ENCODE data around the gene MARS1. TPM values are rescaled to one million over a fixed set of nuclear protein-coding genes. Genes with fewer than 3 reads are reported as not detected.

The MARS1 gene
- total and polyA plus RNA-seq, 2 experiments from 2014 or later: 266 to 351 TPM

DNA sequence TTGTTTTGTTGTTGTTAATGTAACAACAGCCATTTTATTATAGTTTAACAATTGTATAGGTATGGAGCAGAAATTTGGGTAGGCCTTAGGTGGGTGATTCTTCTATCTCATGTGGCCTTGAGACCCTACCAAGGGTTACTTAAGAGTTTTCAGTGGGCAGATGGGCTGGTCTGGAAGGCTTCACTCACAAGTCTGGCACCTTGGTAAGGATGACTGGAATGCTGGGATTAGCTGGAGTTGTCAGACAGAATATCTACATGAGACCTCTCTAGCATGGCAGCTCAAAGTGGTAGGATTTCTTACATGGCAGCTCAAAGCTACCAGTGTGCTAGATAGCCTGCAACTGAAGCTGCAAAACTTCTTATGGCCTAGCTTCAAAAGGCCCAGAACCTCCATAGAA, 2.2 kb upstream of the MARS1 start:
- no peak overlapping the region for H2AFZ ChIP-seq
- Mint-ChIP-seq H3K27me3 (ENCODE audit: insufficient read depth, low read depth, poor library complexity) (peaks cover 15% of the 10 kb centered on the region), H3K4me1 (peaks cover 28% of the 10 kb centered on the region), H3K4me3 (no peak overlapping the region), H3K36me3 (ENCODE audit: low read depth) (peaks cover 30% of the 10 kb centered on the region), H3K27ac (no peak overlapping the region), H3K9me3 (no peaks in the 10 kb centered on the region)
- H3K79me2 ChIP-seq (replicated peaks; ENCODE audit: insufficient read depth): peaks cover 28% of the 10 kb centered on the region
- peaks cover 20% of the 10 kb centered on the region for H4K20me1 ChIP-seq (replicated peaks; ENCODE audit: insufficient read depth)
- TF ChIP-seq ZNF331 (CRISPR knock-in tag; IDR thresholded peaks at IDR 0.05; ENCODE audit: low read depth) (no peak), EZH2 (IDR thresholded peaks at IDR 0.05; ENCODE audit: low read depth, unreplicated experiment) (no peak), JUNB (IDR thresholded peaks at IDR 0.05; ENCODE audit: unreplicated experiment) (no peak), CREB1 (CRISPR knock-in tag; IDR thresholded peaks at IDR 0.05; ENCODE audit: low read depth) (no peak), STAT1 (IDR thresholded peaks at IDR 0.05; ENCODE audit: unreplicated experiment) (no peak), NANOG (IDR thresholded peaks at IDR 0.05; ENCODE audit: borderline replicate concordance) (no peak), EZH2phosphoT487 (IDR thresholded peaks at IDR 0.05; ENCODE audit: unreplicated experiment) (no peak), POLR2AphosphoS5 (IDR thresholded peaks at IDR 0.05; ENCODE audit: low read depth) (no peak), ZNF114 (CRISPR knock-in tag; IDR thresholded peaks at IDR 0.05) (no peak)
- TF ChIP-seq, protein P1, sequence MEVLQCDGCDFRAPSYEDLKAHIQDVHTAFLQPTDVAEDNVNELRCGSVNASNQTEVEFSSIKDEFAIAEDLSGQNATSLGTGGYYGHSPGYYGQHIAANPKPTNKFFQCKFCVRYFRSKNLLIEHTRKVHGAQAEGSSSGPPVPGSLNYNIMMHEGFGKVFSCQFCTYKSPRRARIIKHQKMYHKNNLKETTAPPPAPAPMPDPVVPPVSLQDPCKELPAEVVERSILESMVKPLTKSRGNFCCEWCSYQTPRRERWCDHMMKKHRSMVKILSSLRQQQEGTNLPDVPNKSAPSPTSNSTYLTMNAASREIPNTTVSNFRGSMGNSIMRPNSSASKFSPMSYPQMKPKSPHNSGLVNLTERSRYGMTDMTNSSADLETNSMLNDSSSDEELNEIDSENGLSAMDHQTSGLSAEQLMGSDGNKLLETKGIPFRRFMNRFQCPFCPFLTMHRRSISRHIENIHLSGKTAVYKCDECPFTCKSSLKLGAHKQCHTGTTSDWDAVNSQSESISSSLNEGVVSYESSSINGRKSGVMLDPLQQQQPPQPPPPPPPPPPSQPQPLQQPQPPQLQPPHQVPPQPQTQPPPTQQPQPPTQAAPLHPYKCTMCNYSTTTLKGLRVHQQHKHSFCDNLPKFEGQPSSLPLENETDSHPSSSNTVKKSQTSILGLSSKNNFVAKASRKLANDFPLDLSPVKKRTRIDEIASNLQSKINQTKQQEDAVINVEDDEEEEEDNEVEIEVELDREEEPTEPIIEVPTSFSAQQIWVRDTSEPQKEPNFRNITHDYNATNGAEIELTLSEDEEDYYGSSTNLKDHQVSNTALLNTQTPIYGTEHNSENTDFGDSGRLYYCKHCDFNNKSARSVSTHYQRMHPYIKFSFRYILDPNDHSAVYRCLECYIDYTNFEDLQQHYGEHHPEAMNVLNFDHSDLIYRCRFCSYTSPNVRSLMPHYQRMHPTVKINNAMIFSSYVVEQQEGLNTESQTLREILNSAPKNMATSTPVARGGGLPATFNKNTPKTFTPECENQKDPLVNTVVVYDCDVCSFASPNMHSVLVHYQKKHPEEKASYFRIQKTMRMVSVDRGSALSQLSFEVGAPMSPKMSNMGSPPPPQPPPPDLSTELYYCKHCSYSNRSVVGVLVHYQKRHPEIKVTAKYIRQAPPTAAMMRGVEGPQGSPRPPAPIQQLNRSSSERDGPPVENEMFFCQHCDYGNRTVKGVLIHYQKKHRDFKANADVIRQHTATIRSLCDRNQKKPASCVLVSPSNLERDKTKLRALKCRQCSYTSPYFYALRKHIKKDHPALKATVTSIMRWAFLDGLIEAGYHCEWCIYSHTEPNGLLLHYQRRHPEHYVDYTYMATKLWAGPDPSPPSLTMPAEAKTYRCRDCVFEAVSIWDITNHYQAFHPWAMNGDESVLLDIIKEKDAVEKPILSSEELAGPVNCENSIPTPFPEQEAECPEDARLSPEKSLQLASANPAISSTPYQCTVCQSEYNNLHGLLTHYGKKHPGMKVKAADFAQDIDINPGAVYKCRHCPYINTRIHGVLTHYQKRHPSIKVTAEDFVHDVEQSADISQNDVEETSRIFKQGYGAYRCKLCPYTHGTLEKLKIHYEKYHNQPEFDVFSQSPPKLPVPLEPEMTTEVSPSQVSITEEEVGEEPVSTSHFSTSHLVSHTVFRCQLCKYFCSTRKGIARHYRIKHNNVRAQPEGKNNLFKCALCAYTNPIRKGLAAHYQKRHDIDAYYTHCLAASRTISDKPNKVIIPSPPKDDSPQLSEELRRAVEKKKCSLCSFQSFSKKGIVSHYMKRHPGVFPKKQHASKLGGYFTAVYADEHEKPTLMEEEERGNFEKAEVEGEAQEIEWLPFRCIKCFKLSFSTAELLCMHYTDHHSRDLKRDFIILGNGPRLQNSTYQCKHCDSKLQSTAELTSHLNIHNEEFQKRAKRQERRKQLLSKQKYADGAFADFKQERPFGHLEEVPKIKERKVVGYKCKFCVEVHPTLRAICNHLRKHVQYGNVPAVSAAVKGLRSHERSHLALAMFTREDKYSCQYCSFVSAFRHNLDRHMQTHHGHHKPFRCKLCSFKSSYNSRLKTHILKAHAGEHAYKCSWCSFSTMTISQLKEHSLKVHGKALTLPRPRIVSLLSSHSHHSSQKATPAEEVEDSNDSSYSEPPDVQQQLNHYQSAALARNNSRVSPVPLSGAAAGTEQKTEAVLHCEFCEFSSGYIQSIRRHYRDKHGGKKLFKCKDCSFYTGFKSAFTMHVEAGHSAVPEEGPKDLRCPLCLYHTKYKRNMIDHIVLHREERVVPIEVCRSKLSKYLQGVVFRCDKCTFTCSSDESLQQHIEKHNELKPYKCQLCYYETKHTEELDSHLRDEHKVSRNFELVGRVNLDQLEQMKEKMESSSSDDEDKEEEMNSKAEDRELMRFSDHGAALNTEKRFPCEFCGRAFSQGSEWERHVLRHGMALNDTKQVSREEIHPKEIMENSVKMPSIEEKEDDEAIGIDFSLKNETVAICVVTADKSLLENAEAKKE (CRISPR knock-in tag; IDR thresholded peaks at IDR 0.05): no peak
- TF ChIP-seq, protein P2, sequence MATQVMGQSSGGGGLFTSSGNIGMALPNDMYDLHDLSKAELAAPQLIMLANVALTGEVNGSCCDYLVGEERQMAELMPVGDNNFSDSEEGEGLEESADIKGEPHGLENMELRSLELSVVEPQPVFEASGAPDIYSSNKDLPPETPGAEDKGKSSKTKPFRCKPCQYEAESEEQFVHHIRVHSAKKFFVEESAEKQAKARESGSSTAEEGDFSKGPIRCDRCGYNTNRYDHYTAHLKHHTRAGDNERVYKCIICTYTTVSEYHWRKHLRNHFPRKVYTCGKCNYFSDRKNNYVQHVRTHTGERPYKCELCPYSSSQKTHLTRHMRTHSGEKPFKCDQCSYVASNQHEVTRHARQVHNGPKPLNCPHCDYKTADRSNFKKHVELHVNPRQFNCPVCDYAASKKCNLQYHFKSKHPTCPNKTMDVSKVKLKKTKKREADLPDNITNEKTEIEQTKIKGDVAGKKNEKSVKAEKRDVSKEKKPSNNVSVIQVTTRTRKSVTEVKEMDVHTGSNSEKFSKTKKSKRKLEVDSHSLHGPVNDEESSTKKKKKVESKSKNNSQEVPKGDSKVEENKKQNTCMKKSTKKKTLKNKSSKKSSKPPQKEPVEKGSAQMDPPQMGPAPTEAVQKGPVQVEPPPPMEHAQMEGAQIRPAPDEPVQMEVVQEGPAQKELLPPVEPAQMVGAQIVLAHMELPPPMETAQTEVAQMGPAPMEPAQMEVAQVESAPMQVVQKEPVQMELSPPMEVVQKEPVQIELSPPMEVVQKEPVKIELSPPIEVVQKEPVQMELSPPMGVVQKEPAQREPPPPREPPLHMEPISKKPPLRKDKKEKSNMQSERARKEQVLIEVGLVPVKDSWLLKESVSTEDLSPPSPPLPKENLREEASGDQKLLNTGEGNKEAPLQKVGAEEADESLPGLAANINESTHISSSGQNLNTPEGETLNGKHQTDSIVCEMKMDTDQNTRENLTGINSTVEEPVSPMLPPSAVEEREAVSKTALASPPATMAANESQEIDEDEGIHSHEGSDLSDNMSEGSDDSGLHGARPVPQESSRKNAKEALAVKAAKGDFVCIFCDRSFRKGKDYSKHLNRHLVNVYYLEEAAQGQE (IDR thresholded peaks at IDR 0.05; ENCODE audit: unreplicated experiment): no peak
- TF ChIP-seq, protein P3, sequence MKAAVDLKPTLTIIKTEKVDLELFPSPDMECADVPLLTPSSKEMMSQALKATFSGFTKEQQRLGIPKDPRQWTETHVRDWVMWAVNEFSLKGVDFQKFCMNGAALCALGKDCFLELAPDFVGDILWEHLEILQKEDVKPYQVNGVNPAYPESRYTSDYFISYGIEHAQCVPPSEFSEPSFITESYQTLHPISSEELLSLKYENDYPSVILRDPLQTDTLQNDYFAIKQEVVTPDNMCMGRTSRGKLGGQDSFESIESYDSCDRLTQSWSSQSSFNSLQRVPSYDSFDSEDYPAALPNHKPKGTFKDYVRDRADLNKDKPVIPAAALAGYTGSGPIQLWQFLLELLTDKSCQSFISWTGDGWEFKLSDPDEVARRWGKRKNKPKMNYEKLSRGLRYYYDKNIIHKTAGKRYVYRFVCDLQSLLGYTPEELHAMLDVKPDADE (IDR thresholded peaks at IDR 0.05): no peak
- TF ChIP-seq, protein P4, sequence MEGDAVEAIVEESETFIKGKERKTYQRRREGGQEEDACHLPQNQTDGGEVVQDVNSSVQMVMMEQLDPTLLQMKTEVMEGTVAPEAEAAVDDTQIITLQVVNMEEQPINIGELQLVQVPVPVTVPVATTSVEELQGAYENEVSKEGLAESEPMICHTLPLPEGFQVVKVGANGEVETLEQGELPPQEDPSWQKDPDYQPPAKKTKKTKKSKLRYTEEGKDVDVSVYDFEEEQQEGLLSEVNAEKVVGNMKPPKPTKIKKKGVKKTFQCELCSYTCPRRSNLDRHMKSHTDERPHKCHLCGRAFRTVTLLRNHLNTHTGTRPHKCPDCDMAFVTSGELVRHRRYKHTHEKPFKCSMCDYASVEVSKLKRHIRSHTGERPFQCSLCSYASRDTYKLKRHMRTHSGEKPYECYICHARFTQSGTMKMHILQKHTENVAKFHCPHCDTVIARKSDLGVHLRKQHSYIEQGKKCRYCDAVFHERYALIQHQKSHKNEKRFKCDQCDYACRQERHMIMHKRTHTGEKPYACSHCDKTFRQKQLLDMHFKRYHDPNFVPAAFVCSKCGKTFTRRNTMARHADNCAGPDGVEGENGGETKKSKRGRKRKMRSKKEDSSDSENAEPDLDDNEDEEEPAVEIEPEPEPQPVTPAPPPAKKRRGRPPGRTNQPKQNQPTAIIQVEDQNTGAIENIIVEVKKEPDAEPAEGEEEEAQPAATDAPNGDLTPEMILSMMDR (conservative IDR thresholded peaks at IDR 0.05; ENCODE audit: low read depth in 2 of 2): no peak
- H3K36me3 ChIP-seq (ENCODE audit: insufficient read depth): peaks cover 20% of the 10 kb centered on the region
- H3K27me3 ChIP-seq (ENCODE audit: insufficient read depth): no peaks in the 10 kb centered on the region
- H3K27ac ChIP-seq (ENCODE audit: low read depth): no peak overlapping the region
- peaks cover 22% of the 10 kb centered on the region for H3F3A ChIP-seq (replicated peaks; ENCODE audit: low read depth)
- H3K4me1 ChIP-seq (ENCODE audit: insufficient read depth): peaks cover 13% of the 10 kb centered on the region
- DNase-seq (ENCODE audit: low spot score) (no peak), ATAC-seq (no peak)
- H3K4me2 ChIP-seq: no peak overlapping the region
- no peaks in the 10 kb centered on the region for H3K9me2 ChIP-seq (ENCODE audit: insufficient read depth)
- no peak overlapping the region for H3K4me3 ChIP-seq

Measured in GM23338 (cell line).